ENCODE results near the gene AKAP11. TPM values are rescaled to one million over a fixed set of nuclear protein-coding genes. Genes with fewer than 3 reads are reported as not detected.

AKAP11 gene
- total and polyA plus RNA-seq, 2 of the 13 experiments (the other 11 are each of a cell fraction or from before 2014, with no cell fraction given) = 7.2 to 9.8 TPM

GRCh38 chr13:42271337-42272114 lies 426 bp upstream of the AKAP11 start (continued):
- TF ChIP-seq PAXIP1 (CRISPR knock-in tag; conservative IDR thresholded peaks at IDR 0.05) (no peak), KLF12 (CRISPR knock-in tag; IDR thresholded peaks at IDR 0.05; ENCODE audit: borderline replicate concordance) (peak; percentile 55; the same call in 1 of the 2 replicates), ZNF687 (CRISPR knock-in tag; IDR thresholded peaks at IDR 0.05) (peak; percentile 91), LRRFIP1 (CRISPR knock-in tag; conservative IDR thresholded peaks at IDR 0.05) (no peak), ARNT (IDR thresholded peaks at IDR 0.05) (no peak), MTERF4 (CRISPR knock-in tag; IDR thresholded peaks at IDR 0.05) (no peak), FOXJ3 (CRISPR knock-in tag; IDR thresholded peaks at IDR 0.05; ENCODE audit: borderline replicate concordance) (0 out of 2 replicates have a peak, but pooled peaks have one; percentile 33), ATF6 (CRISPR knock-in tag; conservative IDR thresholded peaks at IDR 0.05) (0 out of 2 replicates have a peak, but pooled peaks have one; percentile 38)
